Neuronal stem cell (in vitro differentiated cells): ENCODE measurements around the gene TIMP2.
A peak's percentile ranks its signal among the peaks of the same experiment; 100 is the strongest.

Experiments
- DNase-seq: peaks from one replicate; pipeline ENCODE4 v3.0.0-alpha.2; 2013; ENCODE audit warnings: low spot score
- H2AFZ ChIP-seq: one replicate; pipeline ENCODE4 v1.6.1; 2013; ENCODE audit warnings: mild to moderate bottlenecking, low read length, inconsistent platforms
- H2AK5ac ChIP-seq: 2 replicates; pipeline ENCODE4 v1.6.1; 2013; ENCODE audit warnings: low read depth, mild to moderate bottlenecking, inconsistent platforms, low read length, moderate library complexity, mixed read lengths
- H2BK120ac ChIP-seq: 2 replicates; pipeline ENCODE4 v1.6.1; 2013; ENCODE audit warnings: low read depth, mild to moderate bottlenecking, inconsistent platforms, low read length, moderate library complexity, mixed read lengths
- H2BK12ac ChIP-seq: one replicate; pipeline ENCODE4 v1.6.1; 2013; ENCODE audit warnings: low read length, inconsistent platforms
- H2BK15ac ChIP-seq: 2 replicates; pipeline ENCODE4 v1.6.1; 2013; ENCODE audit warnings: mild to moderate bottlenecking, low read length, inconsistent platforms, mixed read lengths
- H2BK5ac ChIP-seq: one replicate; pipeline ENCODE4 v1.6.1; 2013; ENCODE audit warnings: inconsistent platforms, mild to moderate bottlenecking, low read length, moderate library complexity
- H3K14ac ChIP-seq: one replicate; pipeline ENCODE4 v1.6.1; 2013; ENCODE audit warnings: low read length, inconsistent platforms
- H3K18ac ChIP-seq: 2 replicates; pipeline ENCODE4 v1.6.1; 2013; ENCODE audit warnings: low read length, inconsistent platforms
- H3K23ac ChIP-seq: 2 replicates; pipeline ENCODE4 v1.6.1; 2013; ENCODE audit warnings: low read depth, mild to moderate bottlenecking, mixed read lengths, low read length, inconsistent platforms; ENCODE audit not compliant: poor library complexity
- H3K27ac ChIP-seq: replicated peaks from 3 replicates; pipeline ENCODE4 v1.5.1; 2013; ENCODE audit warnings: low read length, inconsistent platforms
- H3K27me3 ChIP-seq, 3 experiments: 2 replicates each; pipeline ENCODE4 v1.6.1; 2013; ENCODE audit warnings: low read length in 3 of 3, mild to moderate bottlenecking in 2 of 3, inconsistent platforms in 1 of 3, low read depth in 1 of 3, mixed read lengths in 1 of 3, moderate library complexity in 1 of 3; ENCODE audit not compliant: control insufficient read depth in 3 of 3, insufficient read depth in 3 of 3
- H3K36me3 ChIP-seq, 2 donors: replicated peaks in 1 of 2; 2 replicates each; pipeline ENCODE4 v1.6.1; 2013; ENCODE audit warnings: low read length in 2 of 2; ENCODE audit not compliant: control insufficient read depth in 2 of 2, insufficient read depth in 2 of 2
- H3K4ac ChIP-seq: 2 replicates; pipeline ENCODE4 v1.6.1; 2013; ENCODE audit warnings: inconsistent platforms, mild to moderate bottlenecking, low read length, moderate library complexity
- H3K4me1 ChIP-seq, 2 donors: 1 replicate in 1 of 2; 2 replicates in 1 of 2; pipeline ENCODE4 v1.6.1; 2013; ENCODE audit warnings: low read length in 2 of 2, low read depth in 1 of 2; ENCODE audit not compliant: control insufficient read depth in 2 of 2, insufficient read depth in 1 of 2
- H3K4me2 ChIP-seq: one replicate; pipeline ENCODE4 v1.6.1; 2013; ENCODE audit warnings: mild to moderate bottlenecking, low read length, inconsistent platforms; ENCODE audit not compliant: insufficient read depth, poor library complexity, severe bottlenecking
- H3K4me3 ChIP-seq, 2 donors: 2 replicates each; pipeline ENCODE4 v1.5.1; 2013; ENCODE audit warnings: low read length in 2 of 2, mild to moderate bottlenecking in 2 of 2, inconsistent platforms in 1 of 2, moderate library complexity in 1 of 2
- H3K79me1 ChIP-seq: one replicate; pipeline ENCODE4 v1.6.1; 2013; ENCODE audit warnings: low read depth, mild to moderate bottlenecking, inconsistent platforms, low read length, moderate library complexity
- H3K9ac ChIP-seq: one replicate; pipeline ENCODE4 v1.6.1; 2013; ENCODE audit warnings: mild to moderate bottlenecking, low read depth, low read length, inconsistent platforms; ENCODE audit not compliant: poor library complexity
- H3K9me3 ChIP-seq, 2 donors: replicated peaks in 1 of 2; 2 replicates each; pipeline versions ENCODE3 to v1.6.1; 2013; ENCODE audit warnings: low read length in 2 of 2, mild to moderate bottlenecking in 2 of 2, inconsistent platforms in 1 of 2, low read depth in 1 of 2, mixed read lengths in 1 of 2, moderate library complexity in 1 of 2; ENCODE audit not compliant: control insufficient read depth in 2 of 2, insufficient read depth in 1 of 2
- H4K8ac ChIP-seq: one replicate; pipeline ENCODE4 v1.6.1; 2013; ENCODE audit warnings: low read depth, mild to moderate bottlenecking, inconsistent platforms, low read length, moderate library complexity
- H4K91ac ChIP-seq: one replicate; pipeline ENCODE4 v1.6.1; 2013; ENCODE audit warnings: low read length, low read depth, mild to moderate bottlenecking, inconsistent platforms; ENCODE audit not compliant: poor library complexity
- WGBS, 2 donors: extraction: QIAGEN DNeasy Blood & Tissue Kit; methylation state at CpG; one replicate each; pipeline ENCODE4 v1.1.7; 2013; ENCODE audit warnings: missing lambda C conversion rate in 2 of 2, mixed read lengths in 1 of 2; ENCODE audit not compliant: insufficient read length in 2 of 2, insufficient replicate concordance in 1 of 2; ENCODE audit errors: extremely low coverage in 2 of 2; 5-methylcytosine and 5-hydroxymethylcytosine counted together

The TIMP2 gene

DNA sequence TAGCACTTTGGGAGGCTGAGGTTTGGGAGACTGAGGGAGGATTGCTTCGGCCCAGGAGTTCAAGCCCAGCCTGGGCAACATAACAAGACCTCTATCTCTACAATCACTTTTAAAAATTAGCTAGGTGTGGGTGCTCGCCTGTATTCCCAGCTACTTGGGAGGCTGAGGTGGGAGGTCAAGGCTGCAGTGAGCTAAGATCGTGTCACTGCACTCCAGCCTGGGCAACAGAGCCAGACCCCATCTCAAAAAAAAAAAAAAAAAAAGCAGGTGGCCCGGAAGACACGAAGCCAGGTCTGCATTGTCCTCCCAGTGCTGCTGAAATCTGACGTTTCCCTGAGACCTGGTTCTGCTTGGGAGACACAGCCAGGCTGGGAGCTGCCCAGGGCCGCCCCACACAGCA is 18.8 kb upstream of the TIMP2 start:
- no peak overlapping the region for H3K9ac ChIP-seq
- H3K18ac ChIP-seq, result peak overlapping the region; percentile 86
- H2AK5ac ChIP-seq, result no peak overlapping the region
- H3K23ac ChIP-seq, result no peak overlapping the region
- peaks cover 3 to 4% of the 10 kb centered on the region in 2 donors for H3K4me1 ChIP-seq
- H4K91ac ChIP-seq, result no peak overlapping the region
- H4K8ac ChIP-seq, result no peak overlapping the region
- H3K79me1 ChIP-seq, result no peaks in the 10 kb centered on the region
- no peak overlapping the region for H3K4me2 ChIP-seq
- H3K27ac ChIP-seq, result no peak overlapping the region
- WGBS, 2 donors, result no CpG with 5 or more reads among the region's 7 CpGs
- H2BK5ac ChIP-seq, result no peak overlapping the region
- DNase-seq, result no peak
- no peak overlapping the region for H2BK15ac ChIP-seq
- H3K4me3 ChIP-seq, result no peak overlapping the region
- no peak overlapping the region for H2AFZ ChIP-seq
- no peaks in the 10 kb centered on the region for H3K36me3 ChIP-seq
- H3K4ac ChIP-seq, result no peak overlapping the region
- no peak overlapping the region for H2BK120ac ChIP-seq
- peaks cover 0 to 11% (median 0%) of the 10 kb centered on the region in 3 experiments for H3K27me3 ChIP-seq
- no peak overlapping the region for H2BK12ac ChIP-seq
- H3K14ac ChIP-seq, result no peak overlapping the region
- H3K9me3 ChIP-seq, result peaks cover 0 to 2% of the 10 kb centered on the region in 2 donors

DNA sequence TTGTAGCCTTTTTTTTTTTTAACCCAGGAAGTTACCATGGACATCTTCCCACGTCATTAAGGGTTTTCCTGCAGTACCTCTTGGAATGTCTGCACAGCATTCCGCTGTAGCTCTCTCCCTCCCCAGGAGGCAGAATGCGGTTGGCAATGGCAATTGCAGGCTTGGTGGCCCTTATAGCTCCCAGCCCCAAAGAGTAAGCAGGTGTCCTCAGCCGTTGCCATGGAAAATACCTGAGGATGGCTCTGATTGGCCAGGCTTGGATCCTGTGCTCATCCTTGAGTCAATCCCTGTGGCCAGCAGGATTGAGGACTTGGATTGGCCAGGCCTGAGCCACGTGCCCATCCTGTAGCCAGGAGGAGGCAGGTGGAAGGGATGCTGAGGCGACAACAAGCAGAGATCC is 15.5 kb upstream of the TIMP2 start:
- H3K9ac ChIP-seq, result no peak overlapping the region
- H4K91ac ChIP-seq, result no peak overlapping the region
- no peak overlapping the region for H2BK12ac ChIP-seq
- H4K8ac ChIP-seq, result no peak overlapping the region
- H3K23ac ChIP-seq, result no peak overlapping the region
- no peak overlapping the region for H2BK5ac ChIP-seq
- H3K9me3 ChIP-seq, result peaks cover 0 to 2% of the 10 kb centered on the region in 2 donors
- no peak overlapping the region for H2BK120ac ChIP-seq
- no peaks in the 10 kb centered on the region for H3K79me1 ChIP-seq
- peaks cover 3% of the 10 kb centered on the region in 2 donors for H3K4me1 ChIP-seq
- no peak overlapping the region for H2AFZ ChIP-seq
- no peaks in the 10 kb centered on the region for H3K36me3 ChIP-seq
- DNase-seq, result no peak
- no CpG with 5 or more reads among the region's 6 CpGs for WGBS, 2 donors
- H2BK15ac ChIP-seq, result no peak overlapping the region
- no peak overlapping the region for H3K14ac ChIP-seq
- H3K4ac ChIP-seq, result no peak overlapping the region
- H2AK5ac ChIP-seq, result no peak overlapping the region
- no peak overlapping the region for H3K4me3 ChIP-seq
- peak overlapping the region; percentile 28 for H3K18ac ChIP-seq
- H3K27ac ChIP-seq, result no peak overlapping the region
- peaks cover 0 to 14% (median 0%) of the 10 kb centered on the region in 3 experiments for H3K27me3 ChIP-seq
- H3K4me2 ChIP-seq, result no peak overlapping the region

GRCh38 chr17:78940258-78940657 is 15.1 kb upstream of the TIMP2 start:
- DNase-seq, result no peak
- H4K8ac ChIP-seq, result no peak overlapping the region
- no peak overlapping the region for H2BK15ac ChIP-seq
- no peaks in the 10 kb centered on the region for H3K36me3 ChIP-seq
- no peak overlapping the region for H3K4me2 ChIP-seq
- no peak overlapping the region for H4K91ac ChIP-seq
- no peak overlapping the region for H2BK12ac ChIP-seq
- H2AFZ ChIP-seq, result no peak overlapping the region
- no peak overlapping the region for H3K27ac ChIP-seq
- H2BK5ac ChIP-seq, result no peak overlapping the region
- no peak overlapping the region for H3K18ac ChIP-seq
- no peak overlapping the region for H2BK120ac ChIP-seq
- H3K4me3 ChIP-seq, result no peak overlapping the region
- H3K27me3 ChIP-seq, result peaks cover 0 to 14% (median 0%) of the 10 kb centered on the region in 3 experiments
- no peaks in the 10 kb centered on the region for H3K79me1 ChIP-seq
- no peak overlapping the region for H2AK5ac ChIP-seq
- no peak overlapping the region for H3K4ac ChIP-seq
- H3K14ac ChIP-seq, result no peak overlapping the region
- H3K23ac ChIP-seq, result no peak overlapping the region
- H3K4me1 ChIP-seq, result peaks cover 3% of the 10 kb centered on the region in 2 donors
- WGBS, 2 donors, result no CpG with 5 or more reads among the region's 5 CpGs
- H3K9ac ChIP-seq, result no peak overlapping the region
- peaks cover 0 to 2% of the 10 kb centered on the region in 2 donors for H3K9me3 ChIP-seq

- H3K14ac ChIP-seq, result no peak overlapping the region
Measured at GRCh38 chr17:78939615-78940014, 14.4 kb upstream of the TIMP2 start.

More at GRCh38 chr17:78939615-78940014, 14.4 kb upstream of the TIMP2 start:
- Histone ChIP-seq H2BK120ac (no peak overlapping the region), H3K9me3 (peaks cover 0 to 2% of the 10 kb centered on the region in 2 donors), H3K4ac (no peak overlapping the region), H2BK15ac (no peak overlapping the region), H3K36me3 (no peaks in the 10 kb centered on the region), H2BK5ac (no peak overlapping the region), H2AK5ac (no peak overlapping the region), H3K4me1 (peaks cover 9 to 10% of the 10 kb centered on the region in 2 donors), H4K91ac (no peak overlapping the region), H2AFZ (no peak overlapping the region), H3K4me3 (no peak overlapping the region), H3K23ac (no peak overlapping the region), H3K27me3 (peaks cover 0 to 14% (median 0%) of the 10 kb centered on the region in 3 experiments), H3K79me1 (no peaks in the 10 kb centered on the region), H4K8ac (no peak overlapping the region), H3K9ac (no peak overlapping the region), H2BK12ac (no peak overlapping the region), H3K4me2 (no peak overlapping the region), H3K27ac (no peak overlapping the region), H3K18ac (no peak overlapping the region)
- WGBS, 2 donors, result no CpG with 5 or more reads among the region's 6 CpGs
- no peak for DNase-seq
